Activated CD4-positive, CD25-positive, alpha-beta regulatory T cell (primary cell): Measurements from ENCODE around the gene LRRC49.
"Not testable (repeated sequence)": the region's sequence is repeated elsewhere in the genome, so short reads cannot be mapped to it uniquely, and the experiment has no call there.

Experiments
- DNase-seq, 4 experiments: peaks; one replicate each; lab custom pipeline; 2025; lab: John Stamatoyannopoulos, UW

The LRRC49 gene

DNA sequence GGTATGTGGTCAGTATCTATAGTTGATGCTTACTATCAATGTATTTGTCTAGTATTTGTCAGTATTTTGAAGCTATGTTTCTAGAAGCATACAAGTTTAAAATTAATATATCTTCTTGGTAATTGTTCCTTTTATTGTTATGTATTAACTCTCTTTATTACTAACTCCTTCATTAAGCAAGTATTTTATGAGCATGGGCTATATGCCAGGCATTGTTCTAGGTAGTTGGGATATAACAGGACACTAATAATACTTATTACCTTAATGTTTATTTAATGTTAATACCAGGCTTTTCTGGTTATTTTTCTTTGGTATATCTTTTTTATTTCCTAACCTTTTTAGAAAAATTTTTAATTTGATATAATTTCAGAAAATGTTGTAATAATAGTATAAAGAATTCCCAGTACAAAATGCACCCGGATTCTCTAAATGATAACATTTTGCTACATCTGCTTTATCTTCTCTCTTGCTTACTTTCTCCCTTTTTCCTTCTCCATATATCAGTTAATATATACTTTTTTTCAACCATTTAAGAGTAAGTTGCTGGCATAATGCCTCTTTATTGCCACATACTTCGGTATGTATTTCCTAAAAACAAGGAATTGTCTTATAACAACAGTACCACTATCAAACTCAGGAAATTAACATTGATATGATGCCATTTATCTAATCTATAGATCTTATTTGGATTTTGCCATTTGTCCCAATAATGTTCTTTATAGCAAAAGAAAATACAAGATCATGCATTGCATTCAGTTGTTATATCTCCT is 30.9 kb downstream of the LRRC49 start:
- no peak for DNase-seq

DNA sequence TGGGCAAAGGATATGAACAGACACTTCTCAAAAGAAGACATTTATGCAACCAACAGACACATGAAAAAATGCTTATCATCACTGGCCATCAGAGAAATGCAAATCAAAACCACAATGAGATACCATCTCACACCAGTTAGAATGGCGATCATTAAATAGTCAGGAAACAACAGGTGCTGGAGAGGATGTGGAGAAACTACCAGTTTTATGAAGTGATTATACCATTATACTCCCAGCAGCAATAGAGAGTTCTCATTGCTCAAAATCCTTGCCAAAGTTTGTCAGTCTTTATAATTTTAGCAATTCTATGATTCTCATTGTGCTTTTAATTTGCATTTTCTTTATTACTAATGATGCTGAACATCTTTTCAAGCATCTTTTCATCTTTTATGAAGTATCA is 34.3 kb downstream of the LRRC49 start:
- not testable (repeated sequence) for DNase-seq

DNA sequence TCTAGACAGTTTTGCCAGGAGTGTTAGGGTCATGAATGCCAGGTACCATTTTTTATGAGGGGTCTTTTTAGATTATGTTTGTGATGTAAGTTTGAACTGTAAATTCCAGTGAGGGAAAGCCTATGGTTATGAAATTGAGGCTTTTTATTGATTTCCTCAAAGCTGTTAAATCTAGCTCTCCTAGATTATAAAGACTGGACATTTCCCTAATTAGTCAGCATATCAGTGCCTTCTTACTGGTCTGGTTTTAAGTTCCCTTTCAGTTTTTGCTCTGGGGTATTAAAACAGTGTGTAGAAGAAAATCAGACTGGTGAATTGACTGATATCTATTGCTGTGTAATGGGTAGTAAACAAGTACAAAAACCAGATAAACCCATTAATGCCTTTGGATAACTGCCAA is 39.2 kb downstream of the LRRC49 start:
- DNase-seq = no peak

DNA sequence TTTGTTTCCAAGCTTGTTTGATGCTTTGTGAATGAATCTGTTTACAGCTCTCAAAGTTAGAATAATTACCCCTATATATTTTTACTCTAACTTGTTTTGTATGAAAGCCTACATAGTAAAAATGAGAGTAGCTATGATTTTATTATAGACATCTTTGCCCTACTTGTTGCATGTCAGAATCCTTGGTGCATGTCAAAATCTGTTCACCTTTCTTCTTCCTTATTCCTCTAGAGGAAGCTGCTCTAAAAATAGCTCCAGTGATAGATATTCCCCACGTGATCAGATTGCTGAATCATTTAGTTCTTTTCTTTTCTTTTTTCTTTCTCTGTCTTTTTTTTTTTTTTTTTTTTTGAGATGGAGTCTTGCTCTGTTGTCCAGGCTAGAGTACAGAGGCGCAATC is 39.8 kb downstream of the LRRC49 start:
- DNase-seq = no peak

DNA sequence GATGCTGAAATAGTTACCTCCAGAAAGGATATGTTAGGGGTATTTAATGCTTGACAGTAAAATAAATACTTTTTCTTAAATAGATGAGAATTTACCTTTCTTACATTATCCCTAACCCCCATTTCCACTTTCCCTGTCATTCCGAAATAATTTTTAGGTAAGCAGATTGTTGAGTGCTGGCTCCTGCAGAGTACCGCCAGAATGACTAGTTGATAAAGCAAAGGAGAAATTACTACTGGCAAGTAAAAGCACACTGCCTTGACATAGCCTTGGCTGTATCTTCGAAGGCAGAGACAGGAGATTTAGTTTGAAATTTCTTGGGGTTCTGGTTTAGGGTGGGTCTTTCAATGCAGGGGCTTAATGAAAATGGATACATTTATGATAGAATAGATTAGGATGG is 40.8 kb downstream of the LRRC49 start:
- no peak for DNase-seq

- DNase-seq = no peak
These were observed 43.0 kb downstream of the LRRC49 start for GRCh38 chr15:70935631-70936030.

DNA sequence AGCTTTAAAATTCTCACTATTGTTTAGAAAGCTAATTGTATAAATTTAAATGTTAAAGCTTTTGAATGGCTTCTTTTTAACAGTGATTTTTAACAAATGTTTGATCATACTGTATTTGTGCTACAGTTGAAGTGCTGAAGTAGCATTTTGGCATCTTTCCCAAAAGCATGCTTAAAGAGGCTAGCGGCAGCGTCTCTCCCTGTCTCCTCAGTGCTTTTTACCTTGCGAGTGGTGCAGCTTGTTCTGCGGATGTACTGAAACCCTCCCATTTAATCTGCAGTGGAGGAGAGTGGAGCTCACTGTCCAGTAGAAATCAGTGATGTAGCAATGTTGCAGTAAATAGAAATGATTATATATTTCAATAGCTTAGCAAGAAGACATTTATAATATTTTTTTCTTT is 43.7 kb downstream of the LRRC49 start:
- no peak for DNase-seq

- not testable (repeated sequence) for DNase-seq
These were observed 50.7 kb downstream of the LRRC49 start for GRCh38 chr15:70943285-70943684.

GRCh38 chr15:70947351-70948335 is 55.0 kb downstream of the LRRC49 start:
- no peak for DNase-seq

GRCh38 chr15:70950953-70951352 is 58.3 kb downstream of the LRRC49 start:
- DNase-seq = no peak

- DNase-seq = no peak
These were observed 61.5 kb downstream of the LRRC49 start for GRCh38 chr15:70954171-70954570.

DNA sequence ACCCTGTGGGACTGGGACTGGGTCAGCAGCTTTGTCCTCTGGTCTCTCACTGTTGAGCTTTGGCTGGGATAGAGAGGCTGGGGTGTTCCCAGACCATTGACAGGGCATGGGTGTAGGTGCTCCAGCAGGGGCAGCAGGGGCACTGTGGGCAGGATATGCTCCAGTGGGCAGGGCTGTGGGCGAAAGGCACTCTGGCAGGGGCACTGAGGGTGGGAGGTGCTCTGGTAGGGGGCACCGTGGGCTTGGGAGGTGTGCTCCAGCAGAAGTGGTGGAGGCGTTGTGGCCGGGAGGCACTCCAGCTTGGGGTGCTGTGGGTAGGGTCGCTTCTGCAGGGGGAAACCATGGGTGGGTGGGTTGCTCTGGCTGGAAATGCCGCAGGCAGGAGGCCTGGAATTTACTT is 62.1 kb downstream of the LRRC49 start:
- no peak for DNase-seq

- DNase-seq = no peak
These were observed 62.5 kb downstream of the LRRC49 start for GRCh38 chr15:70955151-70955550.

- no peak for DNase-seq
These were observed 63.8 kb downstream of the LRRC49 start for GRCh38 chr15:70956201-70956995.

GRCh38 chr15:70962084-70962483 is 69.5 kb downstream of the LRRC49 start:
- DNase-seq = no peak

- no peak for DNase-seq
These were observed 70.6 kb downstream of the LRRC49 start for GRCh38 chr15:70963199-70963598.

GRCh38 chr15:70964058-70964457 is 71.4 kb downstream of the LRRC49 start:
- no peak for DNase-seq

DNA sequence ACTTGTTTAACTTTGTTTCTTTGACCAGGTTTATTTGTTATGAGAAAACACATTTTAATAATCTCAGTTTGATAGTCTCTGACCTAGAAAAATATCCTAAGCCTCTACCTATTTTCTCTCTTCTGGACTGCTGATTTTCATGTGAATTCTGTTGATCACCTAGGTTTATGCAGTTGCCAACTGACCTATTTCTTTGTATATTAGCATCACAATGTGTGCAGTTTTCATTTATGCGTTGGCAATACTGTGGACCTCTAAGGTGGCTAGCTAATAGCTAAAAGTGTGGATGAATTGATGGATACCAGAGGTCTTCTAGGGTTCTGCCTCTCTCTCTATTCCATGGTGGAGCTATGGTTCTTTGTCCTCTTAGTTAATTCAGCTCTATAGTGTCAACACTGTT is 72.1 kb downstream of the LRRC49 start:
- no peak for DNase-seq

DNA sequence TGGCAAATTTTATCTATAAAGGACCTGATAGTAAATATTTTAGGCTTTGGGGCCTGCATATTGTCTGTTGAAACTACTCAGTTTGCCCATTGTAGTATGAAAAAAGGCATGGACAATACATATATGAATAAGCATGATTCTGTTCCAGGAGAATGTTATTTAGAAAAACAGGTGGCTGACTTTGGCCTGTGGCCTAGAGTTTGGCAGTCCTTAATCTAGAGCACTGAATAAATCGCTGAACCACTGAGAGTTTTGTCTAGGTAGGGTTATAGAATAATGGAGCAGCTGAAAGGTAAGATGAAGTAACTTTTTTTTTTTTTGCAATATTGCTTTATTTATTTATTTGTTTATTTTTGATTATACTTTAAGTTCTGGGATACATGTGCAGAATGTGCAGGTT is 75.0 kb downstream of the LRRC49 start:
- no peak for DNase-seq

DNA sequence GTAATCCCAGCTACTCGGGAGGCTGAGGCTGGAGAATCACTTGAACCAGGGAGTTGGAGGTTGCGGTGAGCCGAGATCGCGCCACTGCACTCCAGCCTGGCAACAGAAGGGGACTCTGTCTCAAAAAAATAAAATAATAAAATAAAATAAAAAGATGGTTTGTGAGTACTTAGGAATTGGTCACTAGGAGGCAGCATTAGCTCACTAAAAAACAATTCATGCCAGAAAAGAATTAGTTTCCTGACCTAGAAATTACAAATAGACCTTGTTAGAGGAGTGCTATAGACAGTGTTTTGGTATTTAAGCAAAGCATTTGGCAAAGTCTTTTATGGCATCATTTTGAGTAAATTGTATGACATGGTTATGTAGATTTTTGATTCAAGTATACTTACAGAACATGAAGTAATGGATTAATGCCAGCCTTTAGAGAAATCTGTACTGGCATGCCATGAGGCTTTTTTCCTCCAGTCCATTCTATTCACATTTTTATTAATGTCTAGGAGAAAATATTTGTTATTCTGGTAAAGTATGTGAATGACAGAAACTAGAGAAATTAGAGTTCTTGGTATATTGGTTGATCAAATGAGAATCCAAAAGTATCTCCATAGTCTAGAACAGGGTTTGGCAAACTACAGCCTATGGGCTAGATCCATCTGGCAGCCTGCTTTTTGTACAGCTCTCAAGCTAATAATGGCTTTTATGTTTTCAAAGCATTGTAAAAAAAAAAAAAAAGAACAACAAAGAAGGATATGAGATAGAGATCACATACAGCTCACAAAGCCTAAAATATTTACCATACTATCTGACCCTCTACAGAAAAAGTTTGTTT is 81.6 kb downstream of the LRRC49 start:
- DNase-seq = no peak

DNA sequence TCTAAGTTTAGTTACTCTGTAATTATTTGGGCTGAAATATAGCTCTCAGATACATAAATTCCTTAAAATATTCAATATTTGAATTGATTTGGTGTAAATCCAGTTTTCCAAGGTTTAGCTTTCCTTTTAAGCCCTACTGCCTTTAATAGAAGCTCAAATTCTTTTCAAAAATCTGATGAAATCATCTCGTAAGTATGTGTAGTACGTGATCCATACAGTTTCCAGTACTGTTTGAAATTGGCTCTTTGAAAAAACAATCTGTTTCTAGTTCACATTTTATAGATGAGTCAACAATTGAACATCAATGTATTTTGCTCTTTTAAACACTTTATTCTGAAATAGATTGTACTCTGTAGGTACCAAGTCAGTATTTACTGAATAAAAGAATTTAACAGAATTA is 84.2 kb downstream of the LRRC49 start:
- no peak for DNase-seq
